Measurements from ENCODE around the gene RC3H1. TPM values are rescaled to one million over a fixed set of nuclear protein-coding genes. Genes with fewer than 3 reads are reported as not detected.

The RC3H1 gene
- total and polyA plus RNA-seq, 2 experiments from 2014 or later = 6.8 to 24.5 TPM

DNA sequence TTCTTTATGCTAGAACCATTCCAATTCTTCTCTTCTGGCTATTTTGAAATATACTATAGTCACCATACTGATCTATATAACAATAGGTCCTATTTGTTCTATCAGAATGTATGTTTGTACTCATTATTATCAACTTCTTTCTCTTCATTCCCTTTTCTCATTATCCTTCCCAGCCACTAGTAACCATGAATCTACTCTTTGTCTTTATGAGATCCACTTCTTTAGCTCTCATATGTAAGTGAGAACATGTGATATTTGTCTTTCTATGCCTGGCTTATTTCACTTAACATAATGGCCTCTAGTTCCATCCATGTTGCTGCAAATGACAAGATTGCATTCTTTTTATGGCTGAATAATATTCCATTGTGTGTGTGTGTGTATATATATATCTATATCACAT lies 31.7 kb upstream of the RC3H1 start (continued):
- TF ChIP-seq ZNF462 (CRISPR knock-in tag; IDR thresholded peaks at IDR 0.05) = no peak
- no peak for TF ChIP-seq CREB1 (CRISPR knock-in tag; IDR thresholded peaks at IDR 0.05; ENCODE audit: low read depth)
- TF ChIP-seq REST (IDR thresholded peaks at IDR 0.05; ENCODE audit: unreplicated experiment) = no peak
- no peak for TF ChIP-seq EZH2 (IDR thresholded peaks at IDR 0.05; ENCODE audit: low read depth, unreplicated experiment)
- no peak for TF ChIP-seq JUNB (IDR thresholded peaks at IDR 0.05; ENCODE audit: unreplicated experiment)
- no peak for TF ChIP-seq ZNF114 (CRISPR knock-in tag; IDR thresholded peaks at IDR 0.05)

GRCh38 chr1:174052621-174053020 lies 30.5 kb upstream of the RC3H1 start:
- Histone ChIP-seq H3K79me2 (replicated peaks; ENCODE audit: insufficient read depth) (no peaks in the 10 kb centered on the region), H3K4me3 (no peak overlapping the region), H3K9me2 (ENCODE audit: insufficient read depth) (no peaks in the 10 kb centered on the region), H3F3A (replicated peaks; ENCODE audit: low read depth) (no peaks in the 10 kb centered on the region), H3K36me3 (ENCODE audit: insufficient read depth) (no peaks in the 10 kb centered on the region), H2AFZ (0 out of 2 replicates have a peak overlapping the region, but pooled peaks have one; percentile 29), H3K4me2 (no peak overlapping the region), H3K4me1 (ENCODE audit: insufficient read depth) (no peaks in the 10 kb centered on the region), H3K27ac (ENCODE audit: low read depth) (no peak overlapping the region), H3K27me3 (ENCODE audit: insufficient read depth) (no peaks in the 10 kb centered on the region), H4K20me1 (replicated peaks; ENCODE audit: insufficient read depth) (no peaks in the 10 kb centered on the region)
- Mint-ChIP-seq H3K4me3 (no peak overlapping the region), H3K27me3 (ENCODE audit: insufficient read depth, low read depth, poor library complexity) (no peaks in the 10 kb centered on the region), H3K27ac (no peak overlapping the region), H3K4me1 (no peaks in the 10 kb centered on the region), H3K36me3 (ENCODE audit: low read depth) (no peaks in the 10 kb centered on the region), H3K9me3 (peaks cover 15% of the 10 kb centered on the region; the same call in 2 of the 3 replicates)
- no peak for DNase-seq (ENCODE audit: low spot score)
- no peak for ATAC-seq
- TF ChIP-seq ZNF462 (CRISPR knock-in tag; IDR thresholded peaks at IDR 0.05) = no peak

All from GM23338 (cell line).